Fibroblast of lung (primary cell): ENCODE data around the gene TBXAS1. TPM values are rescaled to one million over a fixed set of nuclear protein-coding genes. Genes with fewer than 3 reads are reported as not detected.
A peak's percentile ranks its signal among the peaks of the same experiment; 100 is the strongest.

Experiments
- DNase-seq, 2 donors: peaks; one replicate each; pipeline versions ENCODE4 v3.0.0 to v3.0.0-alpha.2; 2010; ENCODE audit warnings: low read depth in 2 of 2
- H2AFZ ChIP-seq: 2 replicates; pipeline ENCODE4 v1.5.1; 2012; ENCODE audit warnings: low read length, control low read depth, inconsistent platforms
- H3K27ac ChIP-seq: 2 replicates; pipeline ENCODE4 v1.5.1; 2011; ENCODE audit warnings: low read length, control low read depth; ENCODE audit not compliant: insufficient read depth
- H3K27me3 ChIP-seq: 2 replicates; pipeline ENCODE4 v1.5.1; 2011; ENCODE audit warnings: mild to moderate bottlenecking, low read length; ENCODE audit not compliant: control insufficient read depth, insufficient read depth
- H3K36me3 ChIP-seq: 2 replicates; pipeline ENCODE4 v1.5.1; 2011; ENCODE audit warnings: low read length; ENCODE audit not compliant: control insufficient read depth, insufficient read depth
- H3K4me1 ChIP-seq: 2 replicates; pipeline ENCODE4 v1.5.1; 2011; ENCODE audit warnings: low read length; ENCODE audit not compliant: control insufficient read depth, insufficient read depth; ENCODE audit errors: extremely low read depth
- H3K4me2 ChIP-seq: 2 replicates; pipeline ENCODE4 v1.5.1; 2011; ENCODE audit warnings: low read length, control low read depth; ENCODE audit not compliant: insufficient read depth; ENCODE audit errors: extremely low read depth
- H3K4me3 ChIP-seq, 4 experiments: fragments of 200-600 bp in 1 of 4; sonication (generic) in 1 of 4; replicated peaks in 1 of 4; 2 replicates each; pipeline ENCODE4 v1.5.1; 2011 to 2016; ENCODE audit warnings: low read length in 4 of 4, low read depth in 3 of 4, mild to moderate bottlenecking in 3 of 4, control low read depth in 2 of 4, inconsistent platforms in 1 of 4, mixed read lengths in 1 of 4; ENCODE audit not compliant: insufficient read depth in 1 of 4; ENCODE audit errors: control extremely low read depth in 1 of 4
- H3K79me2 ChIP-seq: 2 replicates; pipeline ENCODE4 v1.5.1; 2012; ENCODE audit warnings: mild to moderate bottlenecking, low read length, inconsistent platforms; ENCODE audit not compliant: control insufficient read depth, insufficient read depth
- H3K9ac ChIP-seq: 2 replicates; pipeline ENCODE4 v1.5.1; 2011; ENCODE audit warnings: mild to moderate bottlenecking, low read length, control low read depth; ENCODE audit not compliant: insufficient read depth
- H3K9me3 ChIP-seq: 2 replicates; pipeline ENCODE4 v1.5.1; 2012; ENCODE audit warnings: low read depth, low read length; ENCODE audit not compliant: control insufficient read depth, insufficient read depth
- H4K20me1 ChIP-seq: 2 replicates; pipeline ENCODE4 v1.5.1; 2011; ENCODE audit warnings: low read length; ENCODE audit not compliant: control insufficient read depth, insufficient read depth; ENCODE audit errors: extremely low read depth
- EZH2 ChIP-seq: IDR thresholded peaks from 2 replicates; pipeline ENCODE4 v1.5.1; 2012; ENCODE audit warnings: low read length, control low read depth, mild to moderate bottlenecking; ENCODE audit errors: missing control alignments
- polyA plus RNA-seq, 2 donors: library from polyadenylated mRNA; depleted of rRNA in 1 of 2; stranded (reverse) in 1 of 2; unstranded in 1 of 2; fragments of >200 nt; gene quantifications; 2 replicates each; pipeline ENCODE4 v1.2.1, GENCODE V29; 2011 to 2012; ENCODE audit warnings: missing spikeins in 1 of 2
- total RNA-seq: library from RNA; depleted of rRNA; stranded (reverse); fragments of >200 nt; gene quantifications from 2 replicates; pipeline ENCODE4 v1.2.1, GENCODE V29; 2014
- TF ChIP-seq, protein P1 (sequence below), 2 donors: IDR thresholded peaks in 1 of 2; conservative IDR thresholded peaks in 1 of 2; 1 replicate in 1 of 2; 2 replicates in 1 of 2; pipeline ENCODE4 v1.5.1; 2011 to 2012; ENCODE audit warnings: low read length in 2 of 2, control low read depth in 1 of 2, inconsistent platforms in 1 of 2, low read depth in 1 of 2, mild to moderate bottlenecking in 1 of 2

Gene TBXAS1
- total and polyA plus RNA-seq, 2 donors (not counting 1 experiment from before 2014, with no cell fraction given), result 1.5 to 2.1 TPM

DNA sequence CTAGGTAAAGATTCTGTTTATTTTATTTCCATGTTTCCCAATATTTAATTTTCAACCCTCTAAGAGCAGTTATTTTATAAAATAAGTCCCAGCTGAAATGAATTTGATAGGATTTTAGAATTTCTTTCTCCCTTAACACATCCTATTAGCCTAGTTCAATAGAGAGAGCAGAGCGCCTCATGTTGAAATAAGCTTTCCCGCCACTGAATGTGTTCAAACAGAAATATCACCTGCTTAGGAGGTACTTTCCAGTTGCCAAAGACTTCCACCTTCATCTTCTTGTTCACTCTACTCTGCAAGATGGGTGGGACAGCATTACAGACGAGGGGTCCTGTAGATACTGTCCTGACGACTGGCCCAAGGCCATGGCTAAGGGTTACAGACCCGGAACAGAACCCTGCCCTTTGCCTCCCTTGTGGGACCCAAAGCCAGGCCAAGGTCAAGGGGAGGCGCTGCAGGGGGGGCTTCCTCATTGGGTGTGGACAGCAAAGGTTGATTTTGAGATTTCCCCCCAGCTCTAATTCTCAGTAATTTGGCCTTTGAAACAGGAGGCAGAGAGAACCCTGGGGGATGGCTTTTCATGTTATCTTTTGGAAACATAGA, 171.7 kb downstream of the TBXAS1 start:
- no peak for TF ChIP-seq EZH2
- TF ChIP-seq, protein P1, sequence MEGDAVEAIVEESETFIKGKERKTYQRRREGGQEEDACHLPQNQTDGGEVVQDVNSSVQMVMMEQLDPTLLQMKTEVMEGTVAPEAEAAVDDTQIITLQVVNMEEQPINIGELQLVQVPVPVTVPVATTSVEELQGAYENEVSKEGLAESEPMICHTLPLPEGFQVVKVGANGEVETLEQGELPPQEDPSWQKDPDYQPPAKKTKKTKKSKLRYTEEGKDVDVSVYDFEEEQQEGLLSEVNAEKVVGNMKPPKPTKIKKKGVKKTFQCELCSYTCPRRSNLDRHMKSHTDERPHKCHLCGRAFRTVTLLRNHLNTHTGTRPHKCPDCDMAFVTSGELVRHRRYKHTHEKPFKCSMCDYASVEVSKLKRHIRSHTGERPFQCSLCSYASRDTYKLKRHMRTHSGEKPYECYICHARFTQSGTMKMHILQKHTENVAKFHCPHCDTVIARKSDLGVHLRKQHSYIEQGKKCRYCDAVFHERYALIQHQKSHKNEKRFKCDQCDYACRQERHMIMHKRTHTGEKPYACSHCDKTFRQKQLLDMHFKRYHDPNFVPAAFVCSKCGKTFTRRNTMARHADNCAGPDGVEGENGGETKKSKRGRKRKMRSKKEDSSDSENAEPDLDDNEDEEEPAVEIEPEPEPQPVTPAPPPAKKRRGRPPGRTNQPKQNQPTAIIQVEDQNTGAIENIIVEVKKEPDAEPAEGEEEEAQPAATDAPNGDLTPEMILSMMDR (conservative IDR thresholded peaks at IDR 0.05 in 1 of 2, IDR thresholded peaks at IDR 0.05 in 1 of 2; ENCODE audit: low read depth in 1 of 2, low read length in 2 of 2), result no peak
- Histone ChIP-seq H3K4me1 (no peaks in the 10 kb centered on the region), H3K79me2 (no peaks in the 10 kb centered on the region), H3K27ac (no peak overlapping the region), H4K20me1 (no peaks in the 10 kb centered on the region), H3K27me3 (no peaks in the 10 kb centered on the region), H3K9ac (no peak overlapping the region), H3K36me3 (no peaks in the 10 kb centered on the region), H3K9me3 (no peaks in the 10 kb centered on the region), H3K4me3 (no peak overlapping the region), H2AFZ (no peak overlapping the region), H3K4me2 (no peak overlapping the region)
- DNase-seq, result no peak

DNA sequence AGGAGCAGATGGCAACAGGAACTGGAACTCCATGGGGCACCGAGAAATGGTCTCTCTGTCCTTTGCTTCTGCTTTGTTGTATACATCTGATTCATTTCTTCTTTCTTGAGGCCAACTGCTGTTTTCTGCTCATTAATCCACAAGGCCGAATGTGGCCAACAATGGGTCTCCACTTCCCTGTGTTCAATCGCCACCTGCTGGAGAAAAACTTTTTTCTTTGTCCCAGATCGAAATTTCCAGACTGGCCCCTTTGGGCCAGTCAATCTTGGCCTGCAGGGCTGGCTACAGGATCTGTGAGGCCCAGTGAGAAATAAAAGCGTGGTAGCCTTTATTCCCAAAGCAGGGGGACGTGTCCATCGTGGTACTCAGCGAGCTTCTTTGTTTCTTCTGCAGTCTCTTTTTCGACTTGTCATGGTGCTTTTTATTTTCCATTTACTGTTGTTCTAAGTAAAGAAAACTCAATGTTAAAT, 174.9 kb downstream of the TBXAS1 start:
- DNase-seq, result peak; percentile 51 to 82
- H4K20me1 ChIP-seq, result no peaks in the 10 kb centered on the region
- H3K9me3 ChIP-seq, result no peaks in the 10 kb centered on the region
- H3K9ac ChIP-seq, result no peak overlapping the region
- H3K36me3 ChIP-seq, result no peaks in the 10 kb centered on the region
- H3K4me3 ChIP-seq, result no peak overlapping the region
- no peaks in the 10 kb centered on the region for H3K4me1 ChIP-seq
- H2AFZ ChIP-seq, result no peak overlapping the region
- no peak overlapping the region for H3K27ac ChIP-seq
- TF ChIP-seq, protein P1 (conservative IDR thresholded peaks at IDR 0.05 in 1 of 2, IDR thresholded peaks at IDR 0.05 in 1 of 2; ENCODE audit: low read depth in 1 of 2, low read length in 2 of 2), result peak; percentile 55 to 66
- no peak for TF ChIP-seq EZH2
- no peaks in the 10 kb centered on the region for H3K27me3 ChIP-seq
- H3K79me2 ChIP-seq, result no peaks in the 10 kb centered on the region
- H3K4me2 ChIP-seq, result no peak overlapping the region

DNA sequence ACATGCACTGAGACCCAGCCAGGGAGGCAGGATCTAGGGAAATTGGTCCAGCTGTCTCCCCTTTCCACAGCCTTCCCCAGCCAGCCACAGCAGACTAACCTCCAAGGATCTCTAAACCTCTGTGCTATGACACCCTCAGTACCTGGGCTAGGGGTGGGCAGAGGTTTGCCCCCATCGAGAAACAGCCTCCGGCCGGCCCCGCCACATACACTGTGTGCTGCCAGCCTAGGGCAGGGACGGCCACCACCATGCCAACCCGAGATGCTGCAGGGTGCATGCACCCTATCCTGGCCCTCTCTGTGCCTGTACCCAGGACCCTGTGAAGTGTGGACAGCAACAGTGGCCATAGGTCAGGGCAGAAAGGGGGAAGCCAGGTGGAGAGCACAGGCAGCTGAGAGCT, 175.6 kb downstream of the TBXAS1 start:
- no peak for TF ChIP-seq EZH2
- TF ChIP-seq, protein P1 (conservative IDR thresholded peaks at IDR 0.05 in 1 of 2, IDR thresholded peaks at IDR 0.05 in 1 of 2; ENCODE audit: low read depth in 1 of 2, low read length in 2 of 2), result no peak
- H4K20me1 ChIP-seq, result no peaks in the 10 kb centered on the region

More for the DNA sequence above, 175.6 kb downstream of the TBXAS1 start:
- Histone ChIP-seq H3K9ac (no peak overlapping the region), H3K27me3 (no peaks in the 10 kb centered on the region), H3K4me3 (no peak overlapping the region), H3K27ac (no peak overlapping the region), H2AFZ (no peak overlapping the region), H3K4me1 (no peaks in the 10 kb centered on the region), H3K4me2 (no peak overlapping the region), H3K79me2 (no peaks in the 10 kb centered on the region), H3K9me3 (no peaks in the 10 kb centered on the region), H3K36me3 (no peaks in the 10 kb centered on the region)
- no peak for DNase-seq
